NCI-H1417 treated with DMSO at 0.1 percent for 48 hours (cell line): ENCODE measurements around the gene ZNF513.
A peak's percentile ranks its signal among the peaks of the same experiment; 100 is the strongest.
"Not testable (repeated sequence)": the region's sequence is repeated elsewhere in the genome, so short reads cannot be mapped to it uniquely, and the experiment has no call there.

ENCODE experiments used
- DNase-seq: peaks from one replicate; lab custom pipeline; 2025; lab: John Stamatoyannopoulos, UW

ZNF513 gene

DNA sequence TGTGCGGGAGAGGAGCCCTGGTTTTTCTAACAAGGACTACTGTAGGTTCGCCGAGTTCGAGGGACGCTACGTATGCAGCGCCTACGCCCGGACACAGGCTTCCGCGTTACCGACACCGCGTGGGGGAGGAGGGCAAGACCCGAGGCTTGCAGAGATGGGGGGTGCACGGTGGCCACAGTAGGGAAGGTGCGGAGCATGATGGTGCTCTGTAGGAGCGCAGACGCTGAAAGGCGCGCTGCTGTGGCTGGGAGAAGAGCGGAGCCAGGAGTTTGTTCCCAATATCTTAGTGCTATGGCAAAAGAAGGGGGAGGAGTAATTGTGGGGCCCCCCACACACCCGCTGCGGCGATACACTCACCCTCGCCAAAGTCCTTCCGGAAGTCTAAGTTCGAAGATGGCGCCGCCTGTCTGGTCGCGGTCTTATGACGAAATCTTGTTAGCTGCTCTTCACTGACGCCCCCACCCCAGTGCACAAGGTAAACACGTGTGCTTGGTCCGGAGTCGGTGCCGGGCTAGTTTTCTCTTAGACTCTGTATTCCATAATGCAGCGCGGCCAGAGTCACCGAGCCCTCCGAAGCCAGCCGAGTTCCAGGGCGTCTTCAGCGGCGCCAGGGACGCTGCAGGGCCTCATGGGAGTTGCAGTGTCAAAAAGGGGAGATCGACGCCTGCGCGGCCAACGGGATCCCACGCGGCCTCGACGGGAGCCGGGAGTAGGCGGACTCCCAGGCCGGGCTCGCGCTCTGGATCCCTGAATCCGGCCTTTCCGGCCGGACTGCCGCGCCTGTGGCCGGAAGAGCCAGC is 24.0 kb downstream of the ZNF513 start, which contains the start of gene GTF3C2:
TSS of gene GTF3C2 (minus strand) at position 383 of the 800 bp plus-strand sequence. CDS start 13,210 bp downstream, outside the sequence.
- peak; percentile 98 for DNase-seq

- no peak for DNase-seq
Observed at GRCh38 chr2:27356056-27356381, 24.5 kb downstream of the ZNF513 start.

- no peak for DNase-seq
Observed at GRCh38 chr2:27354597-27354927, 26.0 kb downstream of the ZNF513 start.

DNA sequence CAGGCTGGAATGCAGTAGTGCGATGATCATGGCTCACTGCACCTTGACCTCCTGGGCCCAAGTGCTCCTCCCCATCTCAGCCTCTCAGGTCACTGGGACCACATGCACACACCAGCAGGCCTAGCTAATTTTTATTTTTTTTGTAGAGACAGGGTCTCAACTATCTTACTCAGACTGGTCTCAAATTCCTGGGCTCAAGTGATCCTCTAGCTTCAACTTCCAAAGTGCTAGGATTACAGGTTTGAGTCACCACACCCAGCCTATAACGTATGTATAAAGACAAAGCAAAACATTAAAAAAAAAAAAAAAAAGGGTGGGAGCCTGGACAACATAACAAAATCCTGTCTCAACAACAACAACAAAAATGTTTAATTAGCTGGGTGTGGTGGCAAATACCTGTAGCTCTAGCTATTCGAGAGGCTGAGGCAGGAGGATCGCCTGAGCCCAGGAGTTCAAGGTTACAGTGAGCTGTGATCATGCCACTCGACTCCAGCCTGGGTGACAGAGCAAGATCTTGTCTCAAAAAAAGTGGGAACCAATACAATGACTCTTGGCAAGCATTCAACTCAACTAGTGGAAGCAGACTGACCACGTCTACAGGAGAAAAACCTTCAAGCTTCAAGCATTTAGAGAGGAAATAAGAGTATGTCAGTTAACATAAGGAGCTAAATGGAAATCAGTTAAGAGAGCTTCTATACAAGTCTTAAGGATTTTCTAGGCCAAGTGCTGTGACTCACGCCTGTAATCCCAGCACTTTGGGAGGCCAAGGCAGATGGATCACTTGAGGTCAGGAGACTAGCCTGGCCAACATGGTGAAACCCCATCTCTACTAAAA is 26.6 kb downstream of the ZNF513 start:
- DNase-seq: no peak

DNA sequence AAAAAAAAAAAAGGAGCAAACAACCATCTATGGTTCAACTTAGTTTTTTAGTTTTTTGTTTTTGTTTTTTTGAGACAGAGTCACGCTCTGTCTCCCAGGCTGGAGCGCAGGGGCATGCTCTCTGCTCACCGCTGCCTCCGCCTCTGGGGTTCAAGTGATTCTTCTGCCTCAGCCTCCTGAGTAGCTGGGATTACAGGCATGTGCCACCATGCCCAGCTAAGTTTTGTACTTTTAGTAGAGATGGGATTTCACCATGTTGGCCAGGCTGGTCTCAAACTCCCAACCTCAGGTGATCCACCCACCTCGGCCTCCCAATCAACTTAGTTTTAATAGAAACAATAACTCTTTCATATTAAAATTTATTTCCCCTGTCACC is 27.2 kb downstream of the ZNF513 start:
- DNase-seq: not testable (repeated sequence)

DNA sequence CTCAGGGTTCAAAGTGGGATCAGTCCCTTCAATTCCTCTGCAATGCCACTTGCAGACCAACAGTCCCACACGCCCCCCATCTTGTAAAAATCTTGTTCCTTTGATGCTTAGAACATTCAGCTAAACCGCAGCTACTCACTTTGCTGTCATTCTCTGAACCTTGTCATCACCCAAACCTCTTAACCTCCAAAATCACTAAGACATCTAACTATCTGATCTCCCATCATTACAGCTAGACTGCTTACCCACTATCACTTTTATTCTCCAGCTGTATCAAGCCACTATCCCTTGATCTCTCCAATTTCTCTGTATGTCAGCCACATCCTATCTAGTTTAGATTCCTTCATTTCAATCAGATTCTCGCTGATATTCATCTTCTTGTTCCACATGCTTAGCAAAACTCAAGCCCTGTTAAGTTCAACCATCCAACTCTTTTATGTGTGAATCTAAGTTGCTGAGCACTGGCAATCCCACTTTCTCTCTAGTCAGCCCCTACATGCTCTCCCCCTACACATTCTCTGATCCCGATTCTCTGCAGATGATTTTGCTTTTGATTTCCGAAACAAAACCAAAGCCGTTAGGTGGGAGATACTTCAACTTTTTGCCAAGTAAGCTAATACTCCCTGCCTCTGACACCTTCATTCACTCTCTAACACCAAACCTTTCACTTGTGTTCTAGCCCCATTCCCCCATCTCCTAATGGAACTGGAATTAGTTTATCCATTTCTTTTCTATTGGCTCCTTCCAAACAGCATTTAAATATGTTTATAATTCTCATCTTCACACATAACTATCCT is 28.5 kb downstream of the ZNF513 start:
- DNase-seq: no peak

DNA sequence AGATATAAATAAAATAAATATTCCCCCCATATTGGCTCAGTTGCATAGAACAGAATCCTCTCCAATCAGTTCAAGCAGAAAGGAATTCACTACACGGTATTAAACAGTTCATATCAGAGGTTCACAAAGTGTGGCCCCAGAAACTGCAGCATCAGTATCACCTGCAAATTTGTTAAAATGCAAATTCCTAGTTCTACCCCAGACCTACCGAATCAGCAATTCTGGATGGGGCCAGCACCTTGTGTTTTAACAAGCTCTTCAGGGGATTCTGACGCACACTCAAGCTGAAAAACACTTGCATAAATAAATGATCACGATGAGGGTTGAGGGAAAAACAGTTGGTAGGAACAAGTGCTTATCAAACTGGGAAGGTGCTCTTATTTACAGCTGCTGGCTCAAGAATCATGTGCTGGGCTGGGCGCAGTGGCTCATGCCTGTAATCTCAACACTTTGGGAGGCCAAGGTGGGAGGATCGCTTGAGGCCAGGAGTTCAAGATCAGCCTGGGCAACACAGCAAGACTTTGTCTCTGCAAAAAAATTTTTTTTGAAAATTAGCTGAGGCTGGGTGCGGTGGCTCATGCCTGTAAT is 30.3 kb downstream of the ZNF513 start:
- no peak for DNase-seq

DNA sequence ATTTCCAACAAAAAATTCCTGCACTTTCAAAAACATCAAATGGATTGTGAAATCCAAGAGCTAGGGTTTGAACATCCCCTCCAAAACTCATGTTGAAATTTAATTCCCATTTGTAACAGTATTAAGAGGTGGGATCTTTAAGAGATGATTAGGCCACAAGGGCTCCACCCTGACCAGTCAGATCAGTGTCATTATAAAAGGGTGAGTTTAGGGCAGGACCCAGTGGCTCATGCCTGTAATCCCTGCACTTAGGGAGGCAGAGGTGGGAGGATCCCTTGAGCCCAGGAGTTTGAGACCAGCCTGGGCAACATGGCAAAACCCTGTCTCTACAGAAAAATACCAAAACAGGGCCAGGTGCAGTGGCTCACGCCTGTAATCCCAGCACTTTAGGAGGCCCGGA is 32.9 kb downstream of the ZNF513 start:
- no peak for DNase-seq

GRCh38 chr2:27336173-27336572 is 44.4 kb downstream of the ZNF513 start:
- DNase-seq: no peak

DNA sequence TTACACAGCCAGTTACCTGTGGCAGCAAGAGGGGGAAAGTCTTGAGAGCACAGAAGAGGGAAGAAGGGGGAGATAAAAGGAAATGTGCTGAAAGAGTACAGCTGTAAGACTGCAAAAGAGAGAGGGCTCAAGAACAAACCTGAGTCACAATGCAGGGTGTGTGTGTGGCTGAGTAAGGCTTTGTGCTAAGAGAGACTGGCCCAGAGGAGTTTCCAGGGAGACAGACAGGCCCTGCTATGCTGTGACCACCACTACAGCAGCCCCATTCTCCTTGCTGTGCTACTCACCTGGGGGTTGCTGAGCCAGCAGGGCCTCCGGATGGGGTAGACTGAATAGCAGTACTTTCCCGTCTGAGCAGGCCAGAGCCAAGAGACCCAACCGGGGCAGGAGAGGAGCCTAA is 45.2 kb downstream of the ZNF513 start:
- DNase-seq: no peak
